Measurements from ENCODE around the gene B4GALNT4. TPM values are rescaled to one million over a fixed set of nuclear protein-coding genes. Genes with fewer than 3 reads are reported as not detected.
"Not testable (repeated sequence)": the region's sequence is repeated elsewhere in the genome, so short reads cannot be mapped to it uniquely, and the experiment has no call there.

Gene B4GALNT4
- total RNA-seq, 1 donor from 2014 or later: 64.6 TPM

GRCh38 chr11:385594-386351 lies 16.5 kb downstream of the B4GALNT4 start:
- Histone ChIP-seq H3K36me3 (ENCODE audit: insufficient read depth, low read length) (no peaks in the 10 kb centered on the region), H3K9me3 (ENCODE audit: insufficient read depth, low read depth, low read length) (peaks cover 13% of the 10 kb centered on the region), H3K79me2 (ENCODE audit: insufficient read depth, low read length) (no peaks in the 10 kb centered on the region), H3K4me3 (ENCODE audit: insufficient read depth, low read depth, low read length) (no peak overlapping the region), H3K4me2 (ENCODE audit: low read length) (no peak overlapping the region), H4K20me1 (ENCODE audit: insufficient read depth, low read length) (no peaks in the 10 kb centered on the region), H2AFZ (ENCODE audit: low read depth, low read length) (no peak overlapping the region), H3K9ac (ENCODE audit: low read length) (no peak overlapping the region), H3K27ac (ENCODE audit: low read depth, low read length) (no peak overlapping the region), H3K4me1 (ENCODE audit: insufficient read depth, low read length) (no peaks in the 10 kb centered on the region), H3K27me3 (ENCODE audit: insufficient read depth, low read length) (no peaks in the 10 kb centered on the region)
- Mint-ChIP-seq H3K27ac (ENCODE audit: unreplicated experiment) (no peak overlapping the region), H3K4me3 (ENCODE audit: unreplicated experiment) (no peak overlapping the region), H3K4me1 (ENCODE audit: low read depth, unreplicated experiment) (no peaks in the 10 kb centered on the region), H3K27me3 (ENCODE audit: low read depth, unreplicated experiment) (peaks cover 20% of the 10 kb centered on the region), H3K9me3 (ENCODE audit: unreplicated experiment) (peaks cover 18% of the 10 kb centered on the region), H3K36me3 (ENCODE audit: low read depth, unreplicated experiment) (peaks cover 19% of the 10 kb centered on the region)
- TF ChIP-seq EZH2 (IDR thresholded peaks at IDR 0.05; ENCODE audit: insufficient read depth, low read length) (no peak), CTCF (IDR thresholded peaks at IDR 0.05; ENCODE audit: insufficient read depth, low read depth, low read length) (no peak)
- DNase-seq (ENCODE audit: low read depth): no peak
- FAIRE-seq: no peak

DNA sequence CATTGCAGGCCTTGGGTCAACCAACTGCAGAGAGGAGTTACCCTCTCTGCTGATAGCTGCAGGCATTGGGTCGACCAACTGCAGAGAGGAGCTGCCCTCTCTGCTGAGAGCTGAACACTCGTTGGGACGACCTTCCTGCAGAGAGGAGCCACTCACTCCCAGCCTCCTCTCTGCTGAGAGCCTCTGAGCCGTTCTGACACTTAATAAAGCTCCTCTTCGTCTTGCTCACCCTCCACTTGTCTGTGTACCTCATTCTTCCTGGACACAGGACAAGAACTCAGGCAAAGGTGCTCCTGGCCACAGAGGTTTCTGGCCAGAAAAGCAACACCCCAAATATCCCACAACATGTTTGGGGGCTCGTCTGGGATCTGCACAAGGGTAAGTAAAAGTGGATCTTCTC lies 17.2 kb downstream of the B4GALNT4 start:
- Histone ChIP-seq H3K79me2 (ENCODE audit: insufficient read depth, low read length) (no peaks in the 10 kb centered on the region), H3K9ac (ENCODE audit: low read length) (no peak overlapping the region), H3K4me1 (ENCODE audit: insufficient read depth, low read length) (no peaks in the 10 kb centered on the region), H3K4me3 (ENCODE audit: insufficient read depth, low read depth, low read length) (no peak overlapping the region), H4K20me1 (ENCODE audit: insufficient read depth, low read length) (no peaks in the 10 kb centered on the region), H3K36me3 (ENCODE audit: insufficient read depth, low read length) (no peaks in the 10 kb centered on the region), H3K27me3 (ENCODE audit: insufficient read depth, low read length) (no peaks in the 10 kb centered on the region), H3K4me2 (ENCODE audit: low read length) (no peak overlapping the region), H3K27ac (ENCODE audit: low read depth, low read length) (no peak overlapping the region), H3K9me3 (ENCODE audit: insufficient read depth, low read depth, low read length) (peaks cover 13% of the 10 kb centered on the region), H2AFZ (ENCODE audit: low read depth, low read length) (no peak overlapping the region)
- peaks cover 18% of the 10 kb centered on the region for H3K9me3 Mint-ChIP-seq (ENCODE audit: unreplicated experiment)
- no peak overlapping the region for H3K27ac Mint-ChIP-seq (ENCODE audit: unreplicated experiment)
- TF ChIP-seq CTCF (IDR thresholded peaks at IDR 0.05; ENCODE audit: insufficient read depth, low read depth, low read length) (no peak), EZH2 (IDR thresholded peaks at IDR 0.05; ENCODE audit: insufficient read depth, low read length) (no peak)
- no peak for DNase-seq (ENCODE audit: low read depth)
- peaks cover 19% of the 10 kb centered on the region for H3K36me3 Mint-ChIP-seq (ENCODE audit: low read depth, unreplicated experiment)
- FAIRE-seq: no peak
- H3K27me3 Mint-ChIP-seq (ENCODE audit: low read depth, unreplicated experiment): peaks cover 20% of the 10 kb centered on the region
- no peaks in the 10 kb centered on the region for H3K4me1 Mint-ChIP-seq (ENCODE audit: low read depth, unreplicated experiment)
- no peak overlapping the region for H3K4me3 Mint-ChIP-seq (ENCODE audit: unreplicated experiment)

GRCh38 chr11:387193-387793 lies 18.0 kb downstream of the B4GALNT4 start:
- Histone ChIP-seq H3K79me2 (ENCODE audit: insufficient read depth, low read length) (no peaks in the 10 kb centered on the region), H3K27ac (ENCODE audit: low read depth, low read length) (no peak overlapping the region), H3K4me2 (ENCODE audit: low read length) (no peak overlapping the region), H3K4me1 (ENCODE audit: insufficient read depth, low read length) (no peaks in the 10 kb centered on the region), H3K9ac (ENCODE audit: low read length) (no peak overlapping the region), H3K4me3 (ENCODE audit: insufficient read depth, low read depth, low read length) (no peak overlapping the region), H4K20me1 (ENCODE audit: insufficient read depth, low read length) (no peaks in the 10 kb centered on the region), H3K36me3 (ENCODE audit: insufficient read depth, low read length) (no peaks in the 10 kb centered on the region), H2AFZ (ENCODE audit: low read depth, low read length) (no peak overlapping the region), H3K27me3 (ENCODE audit: insufficient read depth, low read length) (no peaks in the 10 kb centered on the region), H3K9me3 (ENCODE audit: insufficient read depth, low read depth, low read length) (peaks cover 13% of the 10 kb centered on the region)
- H3K27ac Mint-ChIP-seq (ENCODE audit: unreplicated experiment): no peak overlapping the region
- peaks cover 16% of the 10 kb centered on the region for H3K36me3 Mint-ChIP-seq (ENCODE audit: low read depth, unreplicated experiment)
- H3K9me3 Mint-ChIP-seq (ENCODE audit: unreplicated experiment): peaks cover 18% of the 10 kb centered on the region
- no peak for FAIRE-seq
- peaks cover 20% of the 10 kb centered on the region for H3K27me3 Mint-ChIP-seq (ENCODE audit: low read depth, unreplicated experiment)
- H3K4me1 Mint-ChIP-seq (ENCODE audit: low read depth, unreplicated experiment): no peaks in the 10 kb centered on the region
- DNase-seq (ENCODE audit: low read depth): no peak
- H3K4me3 Mint-ChIP-seq (ENCODE audit: unreplicated experiment): no peak overlapping the region
- no peak for TF ChIP-seq CTCF (IDR thresholded peaks at IDR 0.05; ENCODE audit: insufficient read depth, low read depth, low read length)
- no peak for TF ChIP-seq EZH2 (IDR thresholded peaks at IDR 0.05; ENCODE audit: insufficient read depth, low read length)

DNA sequence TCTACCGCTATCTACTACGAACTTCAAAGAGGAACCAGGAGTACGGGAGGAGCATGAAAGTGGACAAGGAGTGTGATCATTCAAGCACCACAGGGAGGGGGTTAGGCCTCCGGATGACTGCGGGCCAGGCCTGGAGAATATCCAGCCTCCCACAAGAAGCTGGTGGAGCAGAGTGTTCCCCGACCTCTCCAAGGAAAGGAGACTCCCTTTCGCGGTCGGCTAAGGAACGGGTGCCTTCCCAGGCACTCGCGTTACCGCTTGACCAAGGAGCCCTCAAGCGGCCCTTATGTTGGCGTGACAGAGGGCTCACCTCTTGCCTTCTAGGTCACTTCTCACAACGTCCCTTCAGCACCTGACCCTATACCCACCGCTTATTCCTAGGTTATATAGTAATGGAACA lies 20.1 kb downstream of the B4GALNT4 start:
- not testable (repeated sequence) for FAIRE-seq; H3K4me3 ChIP-seq (ENCODE audit: insufficient read depth, low read depth, low read length); H2AFZ ChIP-seq (ENCODE audit: low read depth, low read length); H3K27ac Mint-ChIP-seq (ENCODE audit: unreplicated experiment); H3K27me3 ChIP-seq (ENCODE audit: insufficient read depth, low read length); H3K4me3 Mint-ChIP-seq (ENCODE audit: unreplicated experiment); H3K9ac ChIP-seq (ENCODE audit: low read length); H3K79me2 ChIP-seq (ENCODE audit: insufficient read depth, low read length); H3K4me1 Mint-ChIP-seq (ENCODE audit: low read depth, unreplicated experiment); H3K27ac ChIP-seq (ENCODE audit: low read depth, low read length); H4K20me1 ChIP-seq (ENCODE audit: insufficient read depth, low read length); DNase-seq (ENCODE audit: low read depth); H3K4me2 ChIP-seq (ENCODE audit: low read length); H3K36me3 ChIP-seq (ENCODE audit: insufficient read depth, low read length); H3K36me3 Mint-ChIP-seq (ENCODE audit: low read depth, unreplicated experiment)
- H3K9me3 ChIP-seq (ENCODE audit: insufficient read depth, low read depth, low read length): peaks cover 13% of the 10 kb centered on the region
- H3K4me1 ChIP-seq (ENCODE audit: insufficient read depth, low read length): peaks cover 15% of the 10 kb centered on the region
- peaks cover 18% of the 10 kb centered on the region for H3K27me3 Mint-ChIP-seq (ENCODE audit: low read depth, unreplicated experiment)
- H3K9me3 Mint-ChIP-seq (ENCODE audit: unreplicated experiment): peaks cover 17% of the 10 kb centered on the region
